ENCODE results near the gene ING2.

DNA sequence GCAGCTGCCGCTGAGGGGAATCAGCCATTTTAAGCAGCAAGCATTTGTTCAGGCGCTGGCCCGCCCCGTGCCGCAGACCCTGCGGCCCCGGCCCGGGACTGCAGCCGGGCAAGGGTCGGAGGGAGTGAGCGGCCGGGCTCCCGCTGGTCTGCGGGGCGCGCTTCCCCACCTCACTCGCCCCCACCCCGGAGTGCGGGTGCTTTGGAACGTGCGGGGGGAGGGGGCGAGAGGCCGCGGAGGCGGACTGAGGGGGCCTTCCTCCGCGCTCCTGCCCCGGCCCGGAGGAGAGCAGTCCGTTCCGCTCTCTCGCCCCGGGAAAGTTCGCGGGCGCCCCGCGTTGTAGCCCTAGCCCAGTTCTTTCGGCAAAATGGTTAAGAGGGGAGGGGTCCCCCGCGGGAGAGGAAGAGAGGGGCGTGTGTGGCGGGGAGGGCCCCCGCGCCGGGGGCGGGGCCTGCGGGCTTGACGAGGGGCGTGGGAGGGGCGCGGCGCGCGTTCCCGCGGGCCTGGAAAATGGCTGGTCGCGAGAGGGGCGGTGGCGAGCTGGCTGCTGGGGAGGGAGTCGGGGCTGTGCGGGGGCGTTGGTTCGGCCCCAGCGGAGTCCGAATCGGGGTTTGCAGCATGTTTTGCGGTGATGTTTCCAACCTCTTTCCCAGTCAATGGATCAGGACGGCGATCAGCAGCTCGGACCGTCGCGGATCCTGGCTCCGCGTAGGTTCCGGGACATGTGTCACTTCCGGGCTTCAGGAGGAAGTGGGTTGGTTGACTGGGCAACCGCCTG is 942 bp downstream of the ING2 start:
- TF ChIP-seq, protein P1, sequence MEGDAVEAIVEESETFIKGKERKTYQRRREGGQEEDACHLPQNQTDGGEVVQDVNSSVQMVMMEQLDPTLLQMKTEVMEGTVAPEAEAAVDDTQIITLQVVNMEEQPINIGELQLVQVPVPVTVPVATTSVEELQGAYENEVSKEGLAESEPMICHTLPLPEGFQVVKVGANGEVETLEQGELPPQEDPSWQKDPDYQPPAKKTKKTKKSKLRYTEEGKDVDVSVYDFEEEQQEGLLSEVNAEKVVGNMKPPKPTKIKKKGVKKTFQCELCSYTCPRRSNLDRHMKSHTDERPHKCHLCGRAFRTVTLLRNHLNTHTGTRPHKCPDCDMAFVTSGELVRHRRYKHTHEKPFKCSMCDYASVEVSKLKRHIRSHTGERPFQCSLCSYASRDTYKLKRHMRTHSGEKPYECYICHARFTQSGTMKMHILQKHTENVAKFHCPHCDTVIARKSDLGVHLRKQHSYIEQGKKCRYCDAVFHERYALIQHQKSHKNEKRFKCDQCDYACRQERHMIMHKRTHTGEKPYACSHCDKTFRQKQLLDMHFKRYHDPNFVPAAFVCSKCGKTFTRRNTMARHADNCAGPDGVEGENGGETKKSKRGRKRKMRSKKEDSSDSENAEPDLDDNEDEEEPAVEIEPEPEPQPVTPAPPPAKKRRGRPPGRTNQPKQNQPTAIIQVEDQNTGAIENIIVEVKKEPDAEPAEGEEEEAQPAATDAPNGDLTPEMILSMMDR (IDR thresholded peaks at IDR 0.05 in 2 of 3, conservative IDR thresholded peaks at IDR 0.05 in 1 of 3; ENCODE audit: borderline replicate concordance in 1 of 3, insufficient read depth in 1 of 3, low read depth in 2 of 3, low read length in 2 of 3), result no peak
- TF ChIP-seq POLR2A (IDR thresholded peaks at IDR 0.05; ENCODE audit: borderline replicate concordance, extremely low read depth, insufficient read depth, insufficient read length) (no peak), CBX3 (IDR thresholded peaks at IDR 0.05; ENCODE audit: low read depth) (no peak), POLR2AphosphoS5 (IDR thresholded peaks at IDR 0.05; ENCODE audit: low read depth, low read length) (peak; percentile 61)
- TF ChIP-seq, protein P2, sequence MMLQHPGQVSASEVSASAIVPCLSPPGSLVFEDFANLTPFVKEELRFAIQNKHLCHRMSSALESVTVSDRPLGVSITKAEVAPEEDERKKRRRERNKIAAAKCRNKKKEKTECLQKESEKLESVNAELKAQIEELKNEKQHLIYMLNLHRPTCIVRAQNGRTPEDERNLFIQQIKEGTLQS (IDR thresholded peaks at IDR 0.05), result no peak

Measured in HCT116 (cell line).